Stimulated activated CD4-positive, alpha-beta T cell treated with anti-CD3 and anti-CD28 coated beads, Interleukin-12 subunit alpha, Interleukin-12 subunit beta, amount 100 ng/mL, for 24 hours (primary cell): Measurements from ENCODE around the gene ANKRD13D.
A peak's percentile ranks its signal among the peaks of the same experiment; 100 is the strongest.

Source experiments
- DNase-seq, 2 experiments: peaks; one replicate each; pipeline ENCODE4 v3.0.0-alpha.2; 2020; ENCODE audit warnings: low read depth in 2 of 2

ANKRD13D gene

DNA sequence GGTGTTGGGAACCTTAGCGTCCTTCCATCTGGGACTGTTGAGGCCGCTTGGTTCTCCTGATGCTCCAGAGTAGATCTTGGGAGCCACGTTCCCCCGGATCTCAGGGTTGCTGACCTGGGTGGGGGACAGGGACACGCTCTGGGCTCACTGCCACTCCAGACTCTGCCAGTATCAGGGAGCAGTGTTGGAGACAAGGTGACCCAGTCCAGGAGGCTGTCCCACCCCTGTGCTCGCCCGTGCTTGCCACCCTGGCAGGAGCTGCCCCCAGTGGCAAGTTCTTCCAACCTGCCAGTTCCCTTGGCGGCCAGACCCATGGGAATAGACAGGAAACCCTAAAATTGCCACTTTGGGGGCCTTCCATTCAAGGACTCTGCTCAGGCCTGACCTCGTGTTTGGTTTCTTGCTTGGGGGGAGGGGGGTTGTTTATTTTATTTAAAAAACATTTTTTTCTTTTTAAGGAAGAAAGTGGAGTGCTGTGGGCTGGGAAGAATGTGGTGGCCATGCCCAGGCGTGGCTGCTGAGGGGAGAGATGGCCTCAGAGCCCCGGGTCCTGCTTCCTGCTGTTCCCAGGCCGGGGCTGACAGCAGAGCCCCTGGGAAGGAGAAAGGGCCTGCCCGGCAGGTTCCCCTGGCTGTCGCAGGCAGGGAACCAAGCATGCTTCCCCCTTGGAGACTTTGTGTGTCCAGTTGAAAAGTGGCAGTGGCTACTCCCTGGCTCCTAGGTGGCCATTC is 15.7 kb upstream of the ANKRD13D start:
- DNase-seq: no peak

- no peak for DNase-seq
These were observed 14.1 kb upstream of the ANKRD13D start for GRCh38 chr11:67274768-67275605.

- DNase-seq: no peak
These were observed 13.3 kb upstream of the ANKRD13D start for GRCh38 chr11:67275606-67276409.

DNA sequence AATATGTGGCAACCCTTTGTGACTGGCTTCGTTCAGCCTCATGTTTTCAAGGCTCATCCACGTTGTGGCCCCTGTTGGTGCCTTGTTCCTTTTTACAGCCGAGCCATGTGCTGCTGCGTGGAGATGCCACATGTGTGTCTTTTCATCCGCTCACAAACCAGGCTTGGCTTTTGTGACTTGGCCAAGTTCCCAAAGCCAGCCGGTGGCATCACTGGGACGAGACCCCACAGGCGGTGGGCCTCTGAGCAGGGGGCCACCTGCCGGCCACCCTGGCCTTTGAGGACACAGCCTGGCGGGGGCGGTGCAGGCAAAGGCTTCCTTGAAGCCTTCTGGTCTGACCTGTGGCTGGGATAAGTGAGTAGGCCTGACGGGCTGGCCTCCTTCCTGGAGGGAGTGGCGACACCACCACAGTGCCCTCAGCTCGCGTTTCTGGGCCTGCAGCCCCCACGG is 12.3 kb upstream of the ANKRD13D start:
- no peak for DNase-seq

GRCh38 chr11:67277231-67277961 is 11.7 kb upstream of the ANKRD13D start:
- DNase-seq: peak; percentile 74 to 87

GRCh38 chr11:67278135-67278938 is 10.8 kb upstream of the ANKRD13D start:
- DNase-seq: no peak

GRCh38 chr11:67278939-67279588 is 10.0 kb upstream of the ANKRD13D start:
- no peak for DNase-seq

GRCh38 chr11:67279589-67280340 is 9.3 kb upstream of the ANKRD13D start:
- DNase-seq: no peak

DNA sequence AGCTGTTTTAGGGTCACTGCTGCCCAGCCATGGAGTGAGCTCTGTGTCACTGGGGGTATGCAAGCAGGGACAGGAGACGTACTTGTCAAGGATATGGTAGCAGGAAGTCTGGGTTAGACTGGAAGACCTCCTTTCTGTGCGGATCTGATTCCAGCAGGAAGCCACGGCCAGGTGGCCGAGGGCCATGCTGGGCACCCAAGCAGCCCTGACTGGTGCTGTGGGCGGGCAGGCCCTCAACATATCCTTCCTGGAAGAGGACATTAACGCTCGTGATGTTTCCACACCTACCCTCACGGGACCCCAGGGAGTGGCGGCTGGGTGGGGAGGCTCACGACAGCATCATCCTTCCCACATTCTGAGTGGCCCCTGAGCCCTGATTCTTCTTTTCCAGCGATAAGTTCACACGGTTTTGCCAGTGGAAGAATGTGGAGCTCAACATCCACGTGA is 8.7 kb upstream of the ANKRD13D start:
- no peak for DNase-seq

- DNase-seq: no peak
These were observed 8.1 kb upstream of the ANKRD13D start for GRCh38 chr11:67280788-67281551.

- no peak for DNase-seq
These were observed 7.5 kb upstream of the ANKRD13D start for GRCh38 chr11:67281552-67282150.

DNA sequence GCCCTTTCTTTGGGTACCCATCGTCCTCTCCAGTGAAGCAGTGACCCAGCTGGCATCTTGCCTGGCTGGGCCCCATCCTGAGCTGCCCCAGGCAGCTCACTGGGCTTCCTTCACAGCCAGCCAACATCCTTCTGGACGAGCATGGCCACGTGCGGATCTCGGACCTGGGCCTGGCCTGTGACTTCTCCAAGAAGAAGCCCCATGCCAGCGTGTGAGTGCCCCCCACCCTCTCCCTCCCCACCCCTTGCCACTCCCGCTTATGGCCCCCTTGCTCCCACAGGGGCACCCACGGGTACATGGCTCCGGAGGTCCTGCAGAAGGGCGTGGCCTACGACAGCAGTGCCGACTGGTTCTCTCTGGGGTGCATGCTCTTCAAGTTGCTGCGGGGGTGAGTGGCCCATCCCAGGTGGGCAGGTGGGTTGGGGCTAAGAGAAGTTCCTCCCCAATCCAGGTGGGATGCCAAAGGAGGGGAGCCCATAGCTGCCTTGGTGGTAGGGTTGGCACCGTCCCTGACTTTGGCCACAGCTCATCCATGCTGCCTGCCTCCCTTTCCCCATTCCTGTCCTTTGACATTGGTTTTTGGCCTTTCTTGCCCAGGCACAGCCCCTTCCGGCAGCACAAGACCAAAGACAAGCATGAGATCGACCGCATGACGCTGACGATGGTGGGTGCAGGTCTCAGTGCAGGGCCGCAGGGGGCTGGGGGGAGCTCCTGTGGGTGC is 6.8 kb upstream of the ANKRD13D start:
- DNase-seq: no peak

- DNase-seq: no peak
These were observed 6.2 kb upstream of the ANKRD13D start for GRCh38 chr11:67282876-67283371.

DNA sequence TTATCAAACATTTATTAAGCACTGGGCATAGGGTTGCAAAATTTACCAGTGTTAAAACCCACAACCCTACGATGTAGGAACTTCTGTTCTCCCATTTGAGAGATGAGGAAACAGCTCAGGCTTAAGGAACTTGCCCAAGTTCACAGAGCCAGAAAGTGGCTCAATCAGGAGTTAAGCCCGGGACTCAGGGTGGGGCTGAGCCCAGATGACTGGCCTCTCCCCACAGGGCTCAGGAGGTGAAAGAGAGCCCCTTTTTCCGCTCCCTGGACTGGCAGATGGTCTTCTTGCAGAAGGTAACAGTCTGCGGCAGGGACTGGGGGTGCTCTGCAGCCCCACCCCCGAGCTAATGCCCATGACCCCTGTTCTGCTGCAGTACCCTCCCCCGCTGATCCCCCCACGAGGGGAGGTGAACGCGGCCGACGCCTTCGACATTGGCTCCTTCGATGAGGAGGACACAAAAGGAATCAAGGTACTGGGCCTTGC is 5.6 kb upstream of the ANKRD13D start:
- DNase-seq: no peak

- DNase-seq: no peak
These were observed 4.1 kb upstream of the ANKRD13D start for GRCh38 chr11:67284811-67285540.
